GM19351 (cell line): ENCODE results near the gene CYP27A1.

Experiments used
- ATAC-seq: cut with Tn5 transposase; IDR thresholded peaks from one replicate; pipeline ENCODE4 v1.9.1; 2021; ENCODE audit warnings: mild to moderate bottlenecking, moderate library complexity; ENCODE audit not compliant: unreplicated experiment

Gene CYP27A1

DNA sequence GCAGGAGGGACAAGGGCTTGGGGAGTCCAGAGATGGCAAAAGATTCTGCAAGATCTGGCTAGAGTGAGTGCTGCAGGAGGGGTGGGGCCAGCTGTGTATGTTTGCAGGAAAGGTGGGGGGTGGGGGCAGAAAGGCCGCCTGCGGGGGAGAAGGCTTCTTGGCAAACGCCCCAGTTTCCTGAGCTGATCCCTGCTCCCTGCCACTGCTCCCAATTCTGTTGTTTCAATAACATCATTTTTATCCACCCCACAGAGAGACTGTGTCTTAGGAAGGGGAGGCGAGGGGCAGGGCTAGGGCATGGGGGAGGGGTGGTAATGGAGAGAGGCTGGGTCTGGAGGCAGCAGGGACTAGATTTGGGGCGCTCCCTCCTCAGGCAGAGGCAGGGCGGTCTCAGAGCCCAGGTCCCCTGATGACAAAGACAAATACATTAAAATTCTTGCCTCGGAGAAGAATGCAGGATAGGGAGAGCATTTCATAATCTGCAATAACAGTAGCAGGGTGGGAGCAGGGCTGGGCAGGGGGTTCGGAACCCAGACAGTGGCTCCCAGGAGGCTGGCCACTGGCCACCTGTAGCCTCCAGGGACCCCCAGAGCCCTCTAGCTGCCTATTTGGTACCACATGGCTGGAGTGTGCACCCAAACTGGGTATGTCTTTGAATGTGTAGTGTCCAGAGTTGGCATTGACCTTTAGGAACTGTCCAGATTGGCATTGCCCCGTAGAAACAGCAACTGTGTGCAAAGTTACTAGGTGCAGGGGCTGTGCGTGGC lies 75.6 kb downstream of the CYP27A1 start:
- ATAC-seq, result no peak

DNA sequence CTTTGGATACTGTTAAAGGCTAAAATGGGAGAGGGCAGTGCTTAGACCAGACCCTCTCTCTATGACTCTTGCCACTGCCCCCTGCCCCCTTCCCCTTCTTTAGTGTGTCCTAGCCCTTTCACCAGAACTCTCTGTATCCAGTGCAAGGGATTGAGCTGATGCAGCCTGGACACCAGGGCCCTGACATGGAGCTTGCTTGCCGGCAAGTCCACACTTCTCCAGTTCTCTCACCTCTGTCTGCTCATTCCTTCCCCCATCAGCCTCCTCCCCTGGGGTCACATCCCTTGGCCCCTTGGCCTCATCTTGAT lies 76.1 kb downstream of the CYP27A1 start:
- no peak for ATAC-seq

DNA sequence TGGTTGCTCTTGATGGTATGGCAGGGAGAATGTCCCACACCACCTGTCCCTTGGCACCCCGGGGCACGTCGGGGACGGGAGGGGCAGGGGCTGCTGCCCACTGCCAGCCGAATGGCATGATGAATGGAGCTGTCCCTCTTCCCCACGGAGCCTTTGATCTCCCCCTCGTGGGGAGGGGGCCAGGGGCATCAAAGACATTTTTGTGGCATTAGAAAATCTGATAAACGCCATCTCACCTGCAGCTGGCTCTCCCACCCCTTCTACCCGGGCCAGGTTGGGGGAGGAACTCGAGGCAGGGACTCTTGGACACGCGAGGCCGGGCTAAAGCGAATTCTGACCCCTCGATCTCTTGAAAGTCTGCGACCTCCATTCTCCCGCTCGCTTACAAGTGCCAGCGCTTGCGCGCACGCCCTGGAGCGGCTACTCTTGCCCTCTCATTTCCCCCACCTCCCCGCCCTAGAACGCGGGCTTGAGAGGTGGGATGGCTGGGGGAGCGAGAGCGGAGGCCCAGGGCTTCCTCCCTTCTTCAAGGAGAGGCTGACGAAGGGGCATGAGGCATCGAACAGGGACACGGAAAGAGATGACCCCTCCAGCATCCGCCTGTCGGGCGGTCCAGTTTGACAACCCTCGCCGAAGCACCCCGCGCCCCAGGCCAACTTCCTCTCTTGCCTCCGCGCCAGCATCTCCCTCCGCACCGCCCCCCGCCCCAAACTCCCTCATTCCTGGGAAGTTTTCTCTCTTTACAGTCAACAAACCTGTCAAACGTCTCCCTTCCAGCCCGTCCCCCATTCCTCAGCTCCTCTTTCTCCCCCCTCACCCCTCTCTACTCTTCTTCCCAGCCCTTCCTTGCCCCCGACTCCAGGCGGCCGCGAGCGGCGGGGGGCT lies 77.0 kb downstream of the CYP27A1 start:
- no peak for ATAC-seq

DNA sequence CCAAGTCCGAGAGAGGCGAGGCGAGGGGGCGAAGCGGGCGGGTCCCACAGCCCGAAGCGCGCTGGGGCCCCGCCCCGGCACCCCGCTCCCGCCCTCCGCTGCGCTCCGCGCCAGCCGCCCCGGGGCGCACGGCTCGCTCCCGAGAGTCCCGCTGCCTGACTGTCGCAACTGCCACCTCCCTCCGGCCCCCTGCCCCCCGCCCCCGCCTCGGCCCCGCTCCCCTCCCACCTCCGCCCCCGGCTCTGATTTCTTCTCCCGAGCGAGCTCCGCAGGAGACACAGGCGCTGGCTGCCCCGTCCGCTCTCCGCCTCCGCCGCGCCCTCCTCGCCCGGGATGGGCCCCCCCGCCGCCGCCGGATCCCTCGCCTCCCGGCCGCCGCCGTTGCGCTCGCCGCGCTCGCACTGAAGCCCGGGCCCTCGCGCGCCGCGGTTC lies 77.6 kb downstream of the CYP27A1 start, which contains the start of gene WNT6:
WNT6 (plus strand) TSS at position 250 of the 432 bp plus-strand sequence. CDS start 233 bp downstream, outside the sequence.
- ATAC-seq, result no peak

DNA sequence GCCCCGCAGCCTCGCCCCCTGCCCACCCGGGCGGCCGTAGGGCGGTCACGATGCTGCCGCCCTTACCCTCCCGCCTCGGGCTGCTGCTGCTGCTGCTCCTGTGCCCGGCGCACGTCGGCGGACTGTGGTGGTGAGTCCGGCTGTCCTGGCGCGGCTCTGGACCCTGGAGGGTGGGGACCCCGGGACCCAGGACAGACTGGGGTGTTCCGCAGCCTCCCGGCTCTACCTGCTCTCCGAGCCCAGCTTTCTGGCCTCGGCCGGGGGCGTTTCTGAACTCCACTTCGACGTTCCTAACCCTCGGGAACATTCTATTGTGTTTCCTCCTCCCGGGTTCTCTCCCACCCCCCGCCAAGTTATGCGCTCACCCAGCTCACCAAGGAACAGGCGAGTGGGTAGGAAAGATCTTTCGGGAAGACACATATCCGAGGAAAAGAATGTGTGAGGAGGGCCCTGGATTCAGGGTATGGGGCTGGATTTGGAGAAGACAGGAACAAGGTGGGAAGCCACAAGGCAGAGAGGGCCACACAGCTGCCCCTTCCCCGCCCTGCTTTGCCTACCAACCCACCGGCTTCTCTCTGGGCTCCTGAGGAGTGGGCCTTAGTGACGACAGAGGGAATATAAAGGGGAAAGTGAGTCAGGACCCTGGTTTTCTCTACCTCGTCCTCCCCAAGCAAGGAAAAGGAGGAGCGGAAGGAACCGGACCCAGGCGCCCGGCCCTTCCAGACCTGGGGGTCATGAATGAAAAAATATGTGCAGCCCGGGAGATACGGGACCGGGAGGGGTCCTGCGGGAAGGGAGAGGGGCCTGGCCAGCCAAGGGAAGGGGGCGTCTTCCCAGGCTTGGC lies 78.3 kb downstream of the CYP27A1 start:
- ATAC-seq, result no peak

DNA sequence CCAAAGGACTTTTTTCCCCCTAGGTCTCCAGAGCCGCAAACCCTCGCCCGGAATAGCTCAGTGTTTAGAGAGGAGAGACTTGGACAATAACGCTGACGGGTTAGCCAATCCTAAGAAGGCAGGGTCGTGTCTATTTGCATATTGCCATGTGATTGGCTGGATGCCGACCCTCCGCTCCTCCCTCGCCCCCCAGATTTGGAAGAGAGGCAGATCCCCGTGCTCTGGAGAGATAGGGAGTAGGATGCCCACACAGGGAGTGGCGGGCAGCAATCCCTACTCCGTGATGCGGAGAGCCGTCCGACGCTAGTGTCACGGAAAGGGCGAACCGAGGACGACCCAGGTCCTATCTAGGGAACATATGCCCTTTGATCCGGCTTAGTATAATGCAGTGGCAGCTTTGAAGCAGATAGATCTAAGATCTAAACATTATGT lies 79.0 kb downstream of the CYP27A1 start:
- ATAC-seq, result no peak

DNA sequence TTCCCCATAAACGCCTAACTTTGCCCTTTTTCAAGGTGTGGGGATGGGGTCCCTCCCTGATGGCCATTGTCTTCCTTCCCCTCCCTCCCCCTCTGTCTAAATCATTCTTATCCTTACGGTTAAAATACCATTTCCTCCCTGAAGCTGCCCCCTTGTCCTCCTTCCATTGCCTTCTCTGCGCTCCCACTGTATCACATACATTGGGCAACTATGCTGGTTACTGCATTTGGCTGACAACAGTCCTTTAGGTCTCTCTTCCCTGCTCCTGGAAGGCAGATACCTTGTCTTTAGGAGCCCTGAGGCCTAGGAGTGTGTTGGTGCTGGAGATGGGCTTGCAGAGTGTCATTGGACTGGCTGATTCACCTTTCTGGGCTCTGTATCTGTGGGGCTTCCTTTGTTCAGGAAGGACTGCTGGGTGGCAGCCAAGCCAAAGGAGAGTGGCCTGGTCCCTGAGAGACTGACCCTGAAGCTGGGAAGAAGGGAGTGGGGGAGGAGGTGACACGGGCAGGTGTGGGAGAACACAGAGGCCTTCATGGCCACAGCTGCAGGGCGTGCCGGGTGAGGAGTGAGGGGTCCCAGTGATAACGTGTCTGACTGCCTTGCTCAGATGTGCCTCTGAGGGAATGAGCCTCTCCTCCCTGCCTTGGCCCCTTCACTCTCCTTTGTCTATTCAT lies 79.8 kb downstream of the CYP27A1 start:
- ATAC-seq, result no peak

DNA sequence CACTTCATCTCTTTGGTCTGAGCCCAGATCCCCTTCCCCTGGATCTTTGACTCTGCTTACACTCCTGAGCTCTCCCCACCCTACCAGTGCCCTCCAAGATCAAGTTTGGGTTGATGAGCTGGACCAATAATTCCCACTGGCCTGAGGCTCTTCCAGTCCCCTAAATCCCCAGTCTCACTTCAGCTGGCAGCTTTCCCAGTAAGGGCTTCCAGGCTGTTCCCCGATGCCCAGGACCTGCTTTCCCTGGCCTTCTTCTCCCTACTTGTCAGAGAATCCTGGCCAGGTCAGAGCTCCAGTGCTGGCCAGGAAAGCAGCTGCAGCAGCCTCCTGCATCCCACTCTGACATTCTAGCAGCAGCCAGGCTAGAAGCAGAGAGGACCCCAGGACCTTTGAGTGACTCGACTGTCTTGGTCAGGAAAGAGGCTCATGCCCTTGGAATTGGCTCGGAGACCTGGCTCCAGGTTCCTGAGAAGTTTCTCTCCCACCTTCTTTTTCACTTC lies 81.1 kb downstream of the CYP27A1 start:
- ATAC-seq, result no peak
